Skin of body (tissue), 2 donors: ENCODE data around the gene CISH. TPM values are rescaled to one million over a fixed set of nuclear protein-coding genes. Genes with fewer than 3 reads are reported as not detected.

Experiments
- DNase-seq: peaks from one replicate; lab custom pipeline; 2025; lab: John Stamatoyannopoulos, UW
- total RNA-seq: library from RNA; depleted of rRNA; stranded (reverse); fragments of >200 nt; gene quantifications from one replicate; pipeline ENCODE4 v1.2.3, GENCODE V29; 2014

Gene CISH
- total RNA-seq, 1 donor from 2014 or later: 10.0 TPM

- DNase-seq: no peak
Measured at GRCh38 chr3:50600141-50600753, 11.3 kb downstream of the CISH start.

GRCh38 chr3:50599716-50600118 is 11.9 kb downstream of the CISH start:
- DNase-seq: no peak

GRCh38 chr3:50599115-50599715 is 12.4 kb downstream of the CISH start:
- DNase-seq: no peak

- no peak for DNase-seq
Measured at GRCh38 chr3:50594253-50594785, 17.3 kb downstream of the CISH start.

- no peak for DNase-seq
Measured at GRCh38 chr3:50592568-50592967, 19.0 kb downstream of the CISH start.

- DNase-seq: no peak
Measured at GRCh38 chr3:50591196-50591741, 20.3 kb downstream of the CISH start.

GRCh38 chr3:50588759-50589433 is 22.7 kb downstream of the CISH start:
- DNase-seq: no peak

GRCh38 chr3:50587806-50588758 is 23.5 kb downstream of the CISH start:
- DNase-seq: no peak

- no peak for DNase-seq
Measured at GRCh38 chr3:50587373-50587772, 24.2 kb downstream of the CISH start.

- DNase-seq: no peak
Measured at GRCh38 chr3:50586763-50587070, 24.9 kb downstream of the CISH start.

GRCh38 chr3:50585919-50586762 is 25.4 kb downstream of the CISH start:
- no peak for DNase-seq

- no peak for DNase-seq
Measured at GRCh38 chr3:50584391-50584790, 27.2 kb downstream of the CISH start.

GRCh38 chr3:50583897-50584296 is 27.7 kb downstream of the CISH start:
- DNase-seq: no peak

GRCh38 chr3:50582083-50582482 is 29.5 kb downstream of the CISH start:
- no peak for DNase-seq

GRCh38 chr3:50581459-50581842 is 30.1 kb downstream of the CISH start:
- DNase-seq: no peak

GRCh38 chr3:50580683-50581458 is 30.7 kb downstream of the CISH start:
- DNase-seq: no peak

- no peak for DNase-seq
Measured at GRCh38 chr3:50577348-50577747, 34.2 kb downstream of the CISH start.

GRCh38 chr3:50575372-50575771 is 36.2 kb downstream of the CISH start:
- DNase-seq: no peak

- no peak for DNase-seq
Measured at GRCh38 chr3:50574444-50574831, 37.1 kb downstream of the CISH start.
